HuH-7 (cell line): ENCODE results near the gene UBE2E2.

Experiments
- DNase-seq: peaks from one replicate; pipeline ENCODE4 v3.0.0; 2011; ENCODE audit warnings: low spot score

Gene UBE2E2

DNA sequence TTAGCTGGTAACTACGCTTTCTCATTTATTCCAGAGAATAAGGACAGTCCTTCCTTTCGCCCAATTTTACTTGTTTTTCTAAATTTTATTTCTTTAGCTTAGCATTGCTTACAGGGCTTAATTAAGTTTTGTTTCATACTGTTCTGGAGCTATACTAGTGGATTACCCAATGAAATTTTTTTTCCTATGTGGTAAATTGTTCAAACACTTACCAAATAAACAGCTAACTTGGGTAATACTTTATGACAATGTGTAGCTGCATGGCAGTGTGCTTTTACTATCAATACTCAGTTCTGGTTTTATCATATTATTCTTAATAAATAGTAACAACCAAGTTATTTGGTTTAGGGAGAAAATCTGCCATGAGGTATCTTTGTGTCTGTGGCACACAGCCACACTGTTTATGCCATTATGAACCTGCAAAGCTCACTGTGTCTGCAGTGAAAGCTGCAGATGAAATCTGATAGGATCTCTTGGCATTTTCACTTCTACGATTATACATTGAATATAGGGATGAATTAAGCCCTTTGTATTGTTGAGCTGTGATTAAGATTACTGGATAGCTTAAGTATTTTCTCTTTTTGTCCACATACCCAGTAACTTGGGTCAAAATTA is 37.2 kb downstream of the UBE2E2 start:
- DNase-seq = no peak

DNA sequence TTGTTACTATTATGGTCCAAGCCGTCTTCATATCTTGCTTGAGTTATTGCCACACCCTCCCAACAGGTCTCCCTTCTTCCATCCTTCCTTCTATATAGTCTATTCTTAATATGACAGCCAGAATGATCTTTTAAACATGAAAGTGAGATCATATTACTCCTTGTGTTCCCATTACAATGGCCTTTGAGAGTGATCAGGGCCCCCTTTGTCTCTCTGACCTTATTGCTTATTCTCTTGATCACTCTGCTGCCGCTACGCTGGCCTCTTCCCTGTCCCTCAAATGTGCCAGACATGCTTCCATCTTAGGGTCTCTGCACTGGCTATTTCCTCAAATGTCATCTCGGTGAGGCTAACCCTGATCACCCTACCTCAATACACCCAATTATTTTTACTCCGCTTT is 38.1 kb downstream of the UBE2E2 start:
- no peak for DNase-seq

DNA sequence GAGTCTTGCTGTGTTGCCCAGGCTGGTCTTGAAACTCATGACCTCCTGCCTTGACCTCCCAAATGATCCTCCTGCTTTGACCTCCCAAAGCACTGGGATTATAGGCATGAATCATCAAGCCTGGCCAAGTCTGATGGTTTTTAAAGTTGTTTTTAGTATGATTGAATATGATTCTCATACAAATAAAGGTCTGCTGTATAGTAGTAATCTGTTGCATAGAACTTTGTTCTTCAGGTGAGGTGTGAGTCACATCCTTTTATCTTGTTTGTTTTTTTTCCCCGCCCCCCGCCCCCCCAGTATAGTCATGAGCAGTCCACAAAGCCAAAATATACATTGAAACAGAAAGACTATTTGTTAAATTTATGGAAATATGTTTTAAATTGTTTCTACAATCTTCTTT is 39.0 kb downstream of the UBE2E2 start:
- no peak for DNase-seq

DNA sequence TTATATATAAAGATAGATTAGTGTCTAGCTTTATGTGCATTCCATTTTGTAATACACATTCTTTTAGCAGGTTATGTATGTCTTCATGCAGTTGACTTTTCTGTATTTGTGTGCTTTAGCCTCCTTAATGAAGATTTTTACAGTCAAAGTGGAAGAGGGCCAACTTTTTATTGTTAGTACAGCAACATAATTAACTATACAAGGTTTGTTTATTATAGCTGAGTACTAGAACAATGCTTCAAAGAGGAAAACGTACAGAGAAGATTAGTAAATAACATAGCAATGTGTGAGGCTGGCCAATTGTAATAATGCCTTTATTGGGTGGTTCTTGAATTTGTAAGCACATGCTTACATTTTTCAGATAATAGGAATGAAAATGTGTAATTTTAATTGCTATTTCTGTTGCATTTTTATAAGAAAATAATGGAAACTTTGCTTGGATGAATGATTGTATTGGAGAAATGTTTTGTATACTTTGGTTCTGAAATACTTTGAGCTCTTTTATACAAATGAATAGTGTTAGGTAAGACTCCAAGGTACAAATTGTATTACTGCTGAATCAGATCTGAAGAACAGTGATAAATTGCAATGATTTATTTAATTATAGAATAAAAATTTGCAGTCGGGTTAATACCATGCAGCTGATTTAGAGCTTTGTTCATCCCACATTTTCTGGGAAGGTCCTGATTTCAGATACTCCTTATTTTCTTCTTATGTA is 41.4 kb downstream of the UBE2E2 start:
- no peak for DNase-seq

DNA sequence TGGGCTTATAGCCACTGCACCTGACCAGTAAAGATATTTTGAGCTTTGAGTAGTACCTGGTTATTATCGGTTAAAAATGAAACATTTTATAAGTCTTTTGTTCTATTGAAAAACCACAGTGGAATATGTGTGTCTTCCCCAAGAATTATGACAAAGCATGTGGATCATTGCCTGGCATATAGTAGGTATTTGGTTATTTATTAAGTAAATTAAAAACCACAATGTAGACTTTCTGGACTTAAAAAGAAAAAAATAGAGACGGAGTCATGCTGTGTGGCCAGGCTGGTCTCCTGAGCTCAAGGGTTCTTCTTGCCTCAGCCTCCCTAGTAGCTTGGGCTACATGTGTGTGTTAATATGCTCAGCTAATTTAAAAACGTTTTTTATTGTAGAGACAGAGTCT is 43.5 kb downstream of the UBE2E2 start:
- DNase-seq = no peak

DNA sequence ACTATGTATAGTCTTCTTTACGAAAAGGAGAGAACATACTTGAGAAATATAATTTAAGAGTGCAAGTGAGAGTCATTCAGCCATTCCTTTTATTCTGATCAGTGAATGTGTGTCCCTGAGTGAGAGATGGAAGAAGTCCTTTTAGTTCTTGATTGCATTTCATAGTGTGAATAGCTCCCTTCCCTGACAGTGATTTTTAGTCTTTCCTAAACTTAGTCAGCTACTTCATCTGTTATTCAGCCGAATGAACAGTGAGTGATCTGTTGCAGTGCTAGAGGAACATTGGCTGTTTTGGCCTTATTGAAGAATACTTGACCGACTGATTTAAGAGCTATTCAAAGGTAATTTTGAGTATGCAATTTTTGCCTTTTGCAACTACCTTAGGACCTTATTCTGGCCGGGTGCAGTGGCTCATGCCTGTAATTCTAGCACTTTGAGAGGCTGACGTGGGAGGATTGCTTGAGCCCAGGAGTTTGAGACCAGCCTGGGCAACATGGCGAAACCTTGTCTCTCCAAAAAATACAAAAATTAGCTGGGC is 45.5 kb downstream of the UBE2E2 start:
- DNase-seq = no peak

DNA sequence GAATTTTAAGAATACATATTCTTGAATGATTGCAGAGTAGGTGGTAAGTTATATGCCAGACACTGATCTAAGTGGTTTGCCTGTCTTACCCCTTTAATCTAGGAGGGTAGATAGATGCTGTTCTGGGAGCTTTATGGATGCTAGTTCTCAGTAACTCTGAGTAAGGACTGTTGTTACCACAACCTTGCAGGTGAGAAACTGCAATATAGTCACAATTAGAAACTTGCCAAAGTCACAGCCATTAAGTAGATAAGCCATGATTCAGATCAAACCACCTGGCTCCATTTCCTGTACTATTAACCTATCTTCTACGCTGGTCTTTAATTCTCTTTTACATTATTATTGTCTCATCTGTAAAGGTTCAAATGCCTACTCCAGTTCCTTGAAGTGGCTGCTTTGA is 46.8 kb downstream of the UBE2E2 start:
- DNase-seq = no peak

DNA sequence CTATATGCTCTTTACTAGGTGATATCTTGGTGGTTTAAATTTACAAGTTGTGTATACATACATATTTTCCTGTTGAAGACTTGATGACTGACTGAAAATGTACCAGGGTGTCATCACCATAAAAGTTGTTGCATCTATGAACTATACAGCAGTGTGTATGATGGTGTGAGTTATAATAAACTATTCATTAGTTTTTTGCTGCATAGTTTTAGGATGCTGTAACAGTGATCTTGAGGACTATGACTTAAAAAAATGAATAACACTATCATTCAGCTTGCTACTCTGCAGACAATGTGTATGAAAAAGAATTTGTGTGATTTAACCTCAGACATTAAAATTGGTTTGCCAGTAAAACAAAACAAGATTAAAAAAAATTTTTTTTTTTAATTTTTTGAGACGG is 49.0 kb downstream of the UBE2E2 start:
- DNase-seq = no peak

DNA sequence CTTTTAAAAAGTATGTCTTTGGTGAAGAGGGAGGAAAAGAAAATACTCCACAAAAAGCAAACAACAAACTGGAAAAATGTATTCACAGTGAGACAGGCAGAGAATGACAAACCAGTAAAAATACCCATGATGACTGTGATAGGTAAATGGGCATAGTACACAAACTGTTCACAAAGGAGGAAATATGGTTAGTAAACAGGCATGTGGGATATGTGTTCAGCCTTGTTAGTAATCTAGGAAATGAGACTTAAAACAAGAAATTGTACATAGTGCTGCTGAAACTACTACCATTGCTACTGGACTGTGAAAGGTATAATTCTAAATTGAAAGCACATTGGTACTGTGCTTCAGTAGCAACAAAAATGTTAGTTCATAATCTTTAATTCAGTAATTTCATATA is 50.1 kb downstream of the UBE2E2 start:
- DNase-seq = no peak

DNA sequence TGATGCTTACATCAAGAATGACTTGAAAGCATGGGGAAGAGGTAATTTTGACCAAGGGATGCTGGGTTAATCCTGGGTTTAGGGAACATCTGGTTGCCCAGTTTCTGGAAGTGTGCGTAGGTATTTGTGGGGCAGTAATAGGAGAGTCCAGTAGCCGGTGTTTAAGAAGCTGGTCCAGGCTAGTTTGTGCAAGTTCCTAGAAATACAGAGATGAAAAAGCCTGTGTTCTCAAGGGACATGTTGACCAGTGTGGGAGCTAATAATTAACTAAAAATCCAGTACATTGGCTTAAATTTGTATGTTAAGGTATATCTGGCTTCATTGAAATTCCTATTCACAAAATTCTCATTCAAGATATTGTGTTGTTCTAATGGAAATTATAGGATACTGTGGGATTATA is 51.2 kb downstream of the UBE2E2 start:
- DNase-seq = no peak

DNA sequence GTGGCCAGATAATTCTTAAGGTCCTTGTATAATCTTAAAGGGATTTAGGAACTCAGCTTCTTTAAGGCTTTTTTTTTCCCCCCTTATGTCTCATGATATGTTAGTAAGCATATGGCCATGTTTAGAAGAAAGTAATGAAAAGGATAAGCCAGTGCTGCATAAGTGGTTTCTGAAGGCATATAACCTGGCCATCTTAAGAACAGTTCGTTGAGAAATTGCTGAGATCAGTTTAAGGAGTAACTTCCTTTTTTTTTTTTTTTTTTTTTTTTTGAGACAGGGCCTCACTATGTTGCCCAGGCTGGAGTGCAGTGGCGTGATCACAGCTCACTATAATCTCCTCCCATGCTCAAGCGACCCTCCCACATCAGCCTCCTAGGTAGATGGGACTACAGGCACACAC is 51.7 kb downstream of the UBE2E2 start:
- DNase-seq = no peak

DNA sequence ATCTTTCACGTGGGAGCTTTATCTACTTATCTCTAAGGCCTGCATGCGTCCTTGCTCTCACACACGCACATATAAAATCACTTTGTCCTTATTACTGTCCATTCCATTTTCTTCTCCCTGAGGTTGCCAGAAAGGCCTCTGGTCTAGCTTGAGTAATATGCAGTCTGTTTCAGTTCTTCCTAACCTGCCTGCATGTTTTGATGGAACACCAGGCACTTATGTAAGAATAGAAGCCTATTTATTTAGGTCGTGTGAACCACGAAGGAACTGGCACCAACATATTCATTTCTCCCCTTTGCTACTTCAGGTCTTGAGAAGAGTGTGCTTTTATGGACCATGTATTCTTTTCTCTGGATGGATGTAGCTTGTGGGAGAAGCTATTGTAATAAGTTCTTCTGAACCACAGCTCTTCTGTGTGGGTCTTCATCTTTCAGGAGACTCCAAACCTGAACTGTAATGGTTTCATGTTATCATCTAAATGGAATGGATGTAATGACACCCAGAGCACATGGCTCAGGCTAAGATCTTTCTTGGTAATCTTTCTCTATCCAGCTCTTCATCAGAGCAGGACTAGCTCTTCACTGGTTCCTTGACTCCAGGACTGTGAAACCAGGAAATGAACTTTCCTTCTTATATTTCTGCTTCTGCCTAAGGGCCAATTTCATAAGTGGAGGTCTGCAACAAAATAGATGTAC is 53.8 kb downstream of the UBE2E2 start:
- no peak for DNase-seq

DNA sequence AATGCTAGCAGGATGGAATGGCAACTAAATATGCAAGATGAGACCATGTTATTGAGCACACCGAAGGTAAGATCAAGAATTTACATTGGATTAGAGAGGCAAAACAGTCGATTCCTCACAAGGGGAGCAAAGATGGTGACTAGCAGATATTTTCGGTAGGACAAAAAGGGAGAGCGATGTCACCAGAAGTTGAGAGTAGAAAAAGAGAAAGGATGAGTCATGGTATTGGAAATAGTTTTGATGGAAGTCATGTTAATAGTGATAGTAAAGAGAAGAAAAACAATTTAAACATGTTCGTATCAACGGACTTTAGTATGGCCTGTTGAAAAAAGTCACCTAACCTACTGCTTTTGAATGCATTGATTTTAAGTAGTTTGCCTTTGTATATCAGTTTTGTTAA is 55.0 kb downstream of the UBE2E2 start:
- DNase-seq = no peak

DNA sequence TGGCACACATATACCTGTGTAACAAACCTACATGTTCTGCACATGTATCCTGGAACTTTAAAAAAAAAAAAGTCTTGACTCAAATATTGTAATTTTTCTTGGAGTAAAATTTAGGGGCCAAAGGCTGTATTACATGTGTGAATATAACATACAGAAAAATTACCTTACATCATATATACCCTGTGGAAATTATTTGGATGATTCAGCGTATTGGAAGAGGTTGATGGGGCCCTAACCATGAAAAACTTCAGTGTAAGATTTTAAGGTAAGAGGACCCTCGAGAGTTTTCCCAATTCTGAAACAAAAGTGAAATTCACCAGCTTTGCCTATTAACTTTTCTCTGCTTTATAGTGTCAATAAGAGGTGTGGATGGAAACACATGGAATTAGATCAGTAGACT is 56.4 kb downstream of the UBE2E2 start:
- DNase-seq = no peak

DNA sequence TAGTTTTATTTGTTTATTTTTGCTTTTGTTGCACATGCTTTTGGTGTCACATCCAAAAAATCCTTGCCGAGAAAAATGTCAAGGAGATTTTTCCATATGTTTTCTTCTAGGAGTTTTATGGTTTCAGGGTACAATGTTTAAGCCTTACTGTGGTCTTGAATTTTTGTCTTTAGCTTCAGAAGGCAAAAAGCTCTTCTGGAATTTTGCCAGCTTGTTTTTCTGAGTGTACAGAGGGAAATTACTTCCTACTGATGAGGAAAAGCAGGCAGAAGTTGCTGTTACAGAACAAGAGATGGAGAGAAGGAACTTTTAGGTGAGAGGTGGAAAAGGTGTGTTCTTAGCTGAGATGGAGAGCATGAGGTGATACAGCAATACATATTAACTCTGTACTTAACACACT is 59.6 kb downstream of the UBE2E2 start:
- no peak for DNase-seq

DNA sequence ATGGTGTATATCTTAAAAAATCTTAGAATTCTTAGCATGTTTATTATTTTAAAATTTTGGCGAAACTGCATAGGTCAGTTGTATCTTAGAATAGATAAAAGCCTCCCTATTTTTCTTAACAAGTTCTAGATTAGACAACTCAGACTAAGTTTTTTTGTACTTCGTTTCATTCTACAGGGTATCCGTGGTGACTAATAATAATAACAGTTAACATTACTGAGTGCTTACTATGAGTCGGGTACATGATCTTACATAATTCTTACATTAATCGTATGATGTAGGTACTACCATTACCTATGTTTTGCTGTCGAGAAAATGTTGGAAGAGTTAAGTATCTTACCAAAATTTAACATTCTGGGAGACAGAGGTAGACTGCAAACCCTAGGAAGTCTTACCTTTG is 60.7 kb downstream of the UBE2E2 start:
- no peak for DNase-seq

DNA sequence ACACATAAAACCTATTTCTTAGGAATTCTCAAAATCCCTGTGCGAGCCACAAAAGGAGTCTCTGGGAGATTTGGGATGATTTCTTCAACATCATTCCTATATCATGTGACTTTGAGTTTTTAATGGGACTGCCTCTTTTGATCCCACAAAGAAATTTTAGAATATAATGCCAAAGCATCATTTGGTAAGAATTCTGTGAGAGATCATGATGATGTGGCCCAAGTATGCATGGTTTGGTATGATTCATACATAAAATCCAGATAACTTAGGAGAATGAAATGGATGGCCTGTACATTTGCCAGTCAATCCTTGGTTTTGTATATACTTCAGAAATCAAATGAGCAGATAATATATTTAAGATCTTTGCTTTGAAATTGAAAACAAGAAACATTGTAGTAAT is 61.3 kb downstream of the UBE2E2 start:
- DNase-seq = no peak

DNA sequence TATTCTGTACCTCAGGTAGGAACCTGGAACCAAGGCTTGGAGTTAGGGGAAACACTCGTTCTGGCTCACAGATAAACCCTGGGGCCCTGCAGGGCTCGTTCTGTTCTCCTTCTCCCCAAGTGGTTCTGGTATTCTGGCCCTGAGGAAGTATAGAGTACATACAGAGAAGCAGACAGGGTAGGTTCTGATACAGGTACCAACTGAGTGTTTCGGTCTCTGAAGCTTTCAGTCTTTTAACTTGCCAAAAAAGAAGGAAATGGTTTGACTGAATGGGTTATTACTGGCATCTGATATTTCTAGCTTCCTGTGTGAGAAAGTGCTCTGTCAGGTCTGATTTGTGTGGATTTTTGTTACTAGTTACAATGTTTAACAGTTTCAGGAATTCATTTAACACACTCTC is 67.3 kb downstream of the UBE2E2 start:
- DNase-seq = no peak

DNA sequence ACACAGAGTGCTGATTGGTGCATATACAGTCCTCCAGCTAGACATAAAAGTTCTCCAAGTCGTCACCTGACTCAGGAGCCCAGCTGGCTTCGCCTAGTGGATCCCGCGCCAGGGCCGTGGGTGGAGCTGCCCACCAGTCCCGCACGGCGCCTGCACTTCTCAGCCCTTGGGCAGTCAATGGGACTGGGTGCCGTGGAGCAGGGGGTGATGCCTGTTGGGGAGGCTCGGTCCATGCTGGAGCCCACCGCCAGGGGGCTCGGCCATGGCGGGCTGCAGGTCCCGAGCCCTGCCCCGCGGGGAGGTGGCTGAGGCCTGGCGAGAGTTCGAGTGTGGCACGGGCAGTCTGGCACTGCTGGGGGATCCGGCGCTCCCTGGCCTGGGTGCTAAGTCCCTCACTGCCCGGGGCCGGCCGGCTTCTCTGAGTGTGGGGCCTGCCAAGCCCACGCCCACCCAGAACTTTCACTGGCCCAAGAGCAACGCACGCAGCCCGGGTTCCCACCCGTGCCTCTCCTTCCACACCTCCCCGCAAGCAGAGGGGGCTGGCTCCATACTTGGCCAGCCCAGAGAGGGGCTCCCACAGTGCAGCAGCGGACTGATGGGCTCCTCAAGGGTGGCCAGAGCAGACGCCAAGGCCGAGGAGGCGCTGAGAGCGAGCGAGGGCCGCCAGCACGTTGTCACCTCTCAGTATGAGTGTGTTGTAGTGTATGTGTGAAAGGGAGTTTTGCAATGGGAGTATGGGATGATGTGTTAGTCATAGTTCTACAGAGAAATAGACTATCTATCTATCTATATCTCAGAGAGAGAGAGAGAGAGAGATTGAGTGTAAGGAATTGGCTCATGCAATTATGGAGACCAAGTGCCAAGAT is 69.0 kb downstream of the UBE2E2 start:
- DNase-seq = no peak

DNA sequence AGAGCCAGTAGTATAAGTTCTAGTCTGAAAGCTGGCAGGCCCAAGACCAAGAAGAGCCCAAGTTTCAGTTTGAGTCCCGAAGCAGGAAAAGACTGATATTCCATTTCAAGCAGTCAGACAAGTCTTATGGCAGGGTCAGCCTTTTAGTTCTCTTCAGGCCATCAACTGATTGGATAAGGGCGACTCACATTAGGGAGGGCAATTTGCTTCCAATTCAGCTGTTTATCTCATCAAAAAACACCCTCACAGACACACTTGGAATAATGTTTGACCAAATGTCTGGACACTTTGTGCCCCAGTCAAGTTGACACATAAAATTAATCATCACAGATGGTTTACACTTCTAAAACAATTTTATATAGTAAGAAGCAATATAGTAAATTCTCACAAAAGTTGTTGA is 69.7 kb downstream of the UBE2E2 start:
- no peak for DNase-seq

DNA sequence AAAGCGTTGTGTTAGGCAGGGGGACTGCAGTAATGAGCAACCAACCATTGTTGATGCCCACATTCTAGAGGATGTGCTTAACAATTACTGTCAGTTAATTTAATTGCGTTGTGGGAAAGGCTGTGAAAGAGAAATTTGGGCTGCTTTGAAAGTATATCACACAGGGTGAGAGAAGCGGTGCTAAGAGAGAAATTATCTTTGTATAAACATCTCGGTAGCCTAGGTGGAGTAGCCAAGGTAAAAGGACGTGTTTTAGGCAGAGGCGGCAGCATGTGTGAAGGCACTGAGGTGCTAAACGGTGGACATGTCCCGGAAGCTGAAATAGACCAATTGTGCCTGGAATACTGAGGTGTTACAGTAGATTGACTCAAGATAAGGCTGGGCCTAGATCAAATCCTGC is 71.9 kb downstream of the UBE2E2 start:
- DNase-seq = no peak

DNA sequence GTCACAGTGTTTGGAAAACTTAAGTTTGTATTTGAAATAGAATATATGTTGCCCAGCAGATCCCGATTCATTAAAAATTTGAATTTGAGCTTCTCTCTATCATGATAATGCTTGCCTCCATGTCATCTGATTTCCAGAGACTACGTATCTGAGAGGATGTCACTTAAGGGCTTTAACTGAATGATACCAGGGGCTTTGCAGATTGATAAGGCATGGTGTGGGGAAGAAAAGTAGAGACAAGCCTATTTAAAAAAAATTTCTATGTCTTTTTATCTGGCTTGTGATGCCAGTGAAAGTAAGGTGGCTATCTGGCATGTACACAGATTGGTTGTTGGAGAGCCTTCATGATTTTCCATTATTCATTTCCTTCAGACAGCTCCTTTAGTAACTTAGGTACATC is 72.7 kb downstream of the UBE2E2 start:
- no peak for DNase-seq
